K562 (cell line): Measurements from ENCODE around the gene PRKCE. TPM values are rescaled to one million over a fixed set of nuclear protein-coding genes. Genes with fewer than 3 reads are reported as not detected.
A peak's percentile ranks its signal among the peaks of the same experiment; 100 is the strongest.

ENCODE experiments used
- ATAC-seq: fragments of 200-7000 bp; cut with Tn5 transposase; 3 replicates; pipeline ENCODE4 v1.9.1; 2020; ENCODE audit warnings: moderate library complexity
- BruUV-seq: library from RNA; stranded (reverse); fragments of 400-500 nt; replicated peaks from 2 replicates; lab custom pipeline; 2021; lab: Mats Ljungman, UMichigan
- CTCF ChIA-PET: fragments of 300-600 bp; formaldehyde crosslinking; extraction: SDS; loops from one replicate; lab custom pipeline; 2021; ENCODE audit warnings: low intra/inter-chr PET ratio; lab: Yijun Ruan, JAX
- POLR2A ChIA-PET: fragments of 300-600, 350-650 bp; sonication (Branson Sonifier 250); formaldehyde crosslinking; extraction: SDS; loops from one replicate; lab custom pipeline; 2021; ENCODE audit warnings: antibody characterized with exemption, inconsistent platforms; lab: Yijun Ruan, JAX
- DNase-seq, 4 experiments: peaks; one replicate each; pipeline versions ENCODE4 v3.0.0 to v3.0.0-alpha.2; 2011 to 2018; ENCODE audit warnings: low spot score in 3 of 4, mixed read lengths in 3 of 4; ENCODE audit errors: extremely low read depth in 1 of 4
- FAIRE-seq: peaks from 2 replicates; lab custom pipeline; 2011; peaks lifted over from hg19 to GRCh38; lab: Jason Lieb, UNC
- H2AFZ ChIP-seq: 2 replicates; pipeline ENCODE4 v1.6.0; 2011; ENCODE audit warnings: low read depth, low read length, control low read depth, inconsistent platforms
- H3K27ac ChIP-seq: fragments of 200-600 bp; 3 replicates; pipeline ENCODE4 v1.8.0; 2011; ENCODE audit warnings: low read depth, mild to moderate bottlenecking, control low read depth, inconsistent platforms, low read length, moderate library complexity, mixed read lengths; ENCODE audit errors: extremely low read depth
- H3K27me3 ChIP-seq, 2 experiments: fragments of 300-600 bp in 1 of 2; 2 replicates in 1 of 2; 3 replicates in 1 of 2; pipeline versions ENCODE4 v1.6.0 to v1.8.0; 2011; ENCODE audit warnings: inconsistent platforms in 2 of 2, low read length in 2 of 2, mild to moderate bottlenecking in 1 of 2, mixed read lengths in 1 of 2, moderate library complexity in 1 of 2; ENCODE audit not compliant: control insufficient read depth in 2 of 2, insufficient read depth in 2 of 2
- H3K36me3 ChIP-seq: fragments of 300-600 bp; 3 replicates; pipeline ENCODE4 v1.8.0; 2011; ENCODE audit warnings: mild to moderate bottlenecking, low read length, inconsistent platforms; ENCODE audit not compliant: control insufficient read depth, insufficient read depth
- H3K4me1 ChIP-seq, 2 experiments: fragments of 200-600 bp in 1 of 2; replicated peaks in 1 of 2; 2 replicates in 1 of 2; 3 replicates in 1 of 2; pipeline versions ENCODE4 v1.5.1 to v1.8.0; 2011; ENCODE audit warnings: inconsistent platforms in 2 of 2, low read length in 2 of 2, mild to moderate bottlenecking in 1 of 2, mixed read lengths in 1 of 2, moderate library complexity in 1 of 2; ENCODE audit not compliant: control insufficient read depth in 2 of 2, insufficient read depth in 2 of 2
- H3K4me2 ChIP-seq: 2 replicates; pipeline ENCODE4 v1.6.1; 2011; ENCODE audit warnings: low read length, control low read depth, inconsistent platforms, mixed read lengths; ENCODE audit not compliant: insufficient read depth
- H3K4me3 ChIP-seq: fragments of 200-600 bp; sonication (generic), shearing (Covaris generic); 2 replicates; pipeline ENCODE4 v1.5.1; 2016; ENCODE audit warnings: control low read depth, inconsistent platforms
- H3K79me2 ChIP-seq: fragments of 200-600 bp; 3 replicates; pipeline ENCODE4 v1.8.0; 2011; ENCODE audit warnings: low read length, inconsistent platforms; ENCODE audit not compliant: control insufficient read depth, insufficient read depth
- H3K9ac ChIP-seq, 2 experiments: 2 replicates each; pipeline versions ENCODE4 v1.6.0 to v1.6.1; 2011; ENCODE audit warnings: low read depth in 2 of 2, low read length in 2 of 2, control low read depth in 1 of 2, inconsistent platforms in 1 of 2, mild to moderate bottlenecking in 1 of 2, mixed read lengths in 1 of 2; ENCODE audit not compliant: insufficient read depth in 1 of 2
- H3K9me1 ChIP-seq: one replicate; pipeline ENCODE4 v1.6.0; 2011; ENCODE audit warnings: inconsistent platforms, mild to moderate bottlenecking, low read length, moderate library complexity; ENCODE audit not compliant: control insufficient read depth, insufficient read depth
- H3K9me3 ChIP-seq: replicated peaks from 2 replicates; pipeline ENCODE4 v1.5.1; 2011; ENCODE audit warnings: low read depth, low read length, inconsistent platforms; ENCODE audit not compliant: control insufficient read depth, insufficient read depth
- H4K20me1 ChIP-seq: replicated peaks from 2 replicates; pipeline ENCODE4 v1.6.1; 2011; ENCODE audit warnings: low read length, inconsistent platforms, mixed read lengths; ENCODE audit not compliant: control insufficient read depth, insufficient read depth
- CBX1 ChIP-seq: sonication (generic); IDR thresholded peaks from 2 replicates; pipeline ENCODE4 v1.6.1; 2016; ENCODE audit warnings: antibody characterized with exemption, low read depth, mild to moderate bottlenecking
- CEBPG ChIP-seq, 3 experiments: fragments of 200-800 bp in 1 of 3; sonication (Bioruptor generic) in 1 of 3; sonication (generic) in 1 of 3; formaldehyde crosslinking in 1 of 3; IDR thresholded peaks in 2 of 3; conservative IDR thresholded peaks in 1 of 3; 2 replicates each; pipeline versions ENCODE4 v1.6.1 to v1.8.0; 2016 to 2022; ENCODE audit warnings: missing compliant biosample characterization in 2 of 3, missing genetic modification characterization in 2 of 3, mild to moderate bottlenecking in 1 of 3, missing genetic modification reagents in 1 of 3
- FOXP1 ChIP-seq: sonication (generic); formaldehyde crosslinking; IDR thresholded peaks from 2 replicates; pipeline ENCODE4 v1.8.0; 2022; ENCODE audit warnings: mild to moderate bottlenecking, missing genetic modification reagents
- IRF2 ChIP-seq: sonication (generic); formaldehyde crosslinking; IDR thresholded peaks from 2 replicates; pipeline ENCODE4 v1.8.1; 2022; ENCODE audit warnings: mild to moderate bottlenecking, missing genetic modification reagents
- MCM5 ChIP-seq: fragments of 450-650 bp; IDR thresholded peaks from 2 replicates; pipeline ENCODE4 v1.6.1; 2016; ENCODE audit warnings: low read depth
- MEF2D ChIP-seq: conservative IDR thresholded peaks from 2 replicates; pipeline ENCODE4 v1.6.1; 2016; ENCODE audit warnings: low read depth, missing genetic modification characterization, missing compliant biosample characterization
- MYNN ChIP-seq, 2 experiments: sonication (generic); formaldehyde crosslinking in 1 of 2; IDR thresholded peaks; 2 replicates each; pipeline versions ENCODE4 v1.5.0 to v1.6.1; 2016 to 2020; ENCODE audit warnings: antibody characterized with exemption in 1 of 2, missing genetic modification reagents in 1 of 2
- SMARCB1 ChIP-seq: IDR thresholded peaks from 2 replicates; pipeline ENCODE4 v1.6.1; 2011; ENCODE audit warnings: improper control_type of control experiment, low read depth; ENCODE audit not compliant: insufficient read length
- STAT5A ChIP-seq: IDR thresholded peaks from 2 replicates; pipeline ENCODE4 v1.6.1; 2012; ENCODE audit warnings: low read length, inconsistent platforms, borderline replicate concordance
- TAL1 ChIP-seq: fragments of 450-650 bp; IDR thresholded peaks from 2 replicates; pipeline ENCODE4 v1.6.1; 2016; ENCODE audit warnings: mild to moderate bottlenecking
- ZC3H11A ChIP-seq: IDR thresholded peaks from 2 replicates; pipeline ENCODE4 v1.6.1; 2012; ENCODE audit warnings: low read depth, low read length, improper control_type of control experiment
- ZNF121 ChIP-seq: sonication (generic); formaldehyde crosslinking; conservative IDR thresholded peaks from 2 replicates; pipeline ENCODE4 v1.8.0; 2022; ENCODE audit warnings: missing genetic modification reagents
- ZNF311 ChIP-seq: fragments of 250-450 bp; sonication (Bioruptor Pico); IDR thresholded peaks from 2 replicates; pipeline ENCODE4 v1.4.0; 2020; ENCODE audit warnings: mild to moderate bottlenecking, moderate library complexity
- ZNF668 ChIP-seq: fragments of 250-450 bp; sonication (Bioruptor Pico); IDR thresholded peaks from 2 replicates; pipeline ENCODE4 v1.8.0; 2022; ENCODE audit warnings: mild to moderate bottlenecking, inconsistent platforms
- WGBS: fragments of 100-300 bp; shearing (Covaris generic); methylation state at CpG from one replicate; pipeline ENCODE4 v1.1.6; 2016; ENCODE audit warnings: low coverage, mixed read lengths; ENCODE audit not compliant: insufficient coverage; ENCODE audit errors: missing lambda C conversion rate; 5-methylcytosine and 5-hydroxymethylcytosine counted together
- in situ Hi-C: fragments of 300-500 bp; cut with MboI; formaldehyde crosslinking; loops from 4 replicates; pipeline ENCODE4 v1.15.0; 2018; ENCODE audit warnings: inconsistent platforms, mixed read lengths
- intact Hi-C: fragments of 100-400 bp; cut with micrococcal nuclease; formaldehyde crosslinking; loops from 2 replicates; pipeline ENCODE4 v1.14.2; 2022
- polyA plus RNA-seq, 8 experiments: library from polyadenylated mRNA; depleted of rRNA in 4 of 8; stranded (reverse) in 5 of 8; unstranded in 3 of 8; fragments of >200 nt; fragmentation: Nextera tagmentation in 2 of 8; fragmentation: Illumina TruSeq in 1 of 8; extraction: Ambion mirVana in 2 of 8; extraction: Trizol in 1 of 8; gene quantifications; 2 replicates each; pipeline versions ENCODE4 v1.2.1 to v1.2.3, GENCODE V29; 2011 to 2014; ENCODE audit warnings: inconsistent platforms in 1 of 8, missing spikeins in 1 of 8
- total RNA-seq, 7 experiments: library from RNA; depleted of rRNA in 6 of 7; stranded (reverse); fragments of >200 nt in 6 of 7; fragmentation: Illumina TruSeq in 2 of 7; extraction: Trizol in 2 of 7; gene quantifications; 2 replicates each; pipeline versions ENCODE4 v1.2.1 to v1.2.3, GENCODE V29; 2011 to 2021; ENCODE audit warnings: low replicate concordance in 1 of 7
- TF ChIP-seq, protein P1 (sequence below), 2 experiments: fragments of 450-650 bp in 1 of 2; sonication (generic) in 1 of 2; formaldehyde crosslinking in 1 of 2; IDR thresholded peaks in 1 of 2; conservative IDR thresholded peaks in 1 of 2; 2 replicates each; pipeline versions ENCODE4 v1.6.1 to v1.8.1; 2016 to 2023; ENCODE audit warnings: mild to moderate bottlenecking in 2 of 2, moderate library complexity in 2 of 2, inconsistent platforms in 1 of 2, missing genetic modification reagents in 1 of 2

Gene PRKCE
- total and polyA plus RNA-seq, 9 of the 15 experiments (the other 6 are each of a cell fraction or from before 2014, with no cell fraction given) = 0.06 to 1.0 (median 0.22) TPM; not detected in 1

- TF ChIP-seq MCM5 (no peak), ZNF311 (CRISPR knock-in tag) (no peak), TAL1 (no peak), ZNF121 (no peak), STAT5A (no peak), SMARCB1 (no peak), FOXP1 (CRISPR knock-in tag) (no peak), ZNF668 (no peak)
- TF ChIP-seq, all 486 proteins: peak for 0
Measured at GRCh38 chr2:45941531-45942236, 290.2 kb downstream of the PRKCE start (continued).

- 4% methylated on average over 9 of the region's 9 CpGs for WGBS
- Histone ChIP-seq H3K79me2 (no peaks in the 10 kb centered on the region), H3K9me3 (no peaks in the 10 kb centered on the region), H3K27ac (no peak overlapping the region), H3K27me3 (peaks cover 7 to 24% of the 10 kb centered on the region in 2 experiments; a peak in 3 of 5 replicates), H3K4me3 (no peak overlapping the region), H3K36me3 (no peaks in the 10 kb centered on the region), H2AFZ (no peak overlapping the region), H3K9me1 (no peaks in the 10 kb centered on the region), H4K20me1 (no peaks in the 10 kb centered on the region), H3K4me2 (no peak overlapping the region), H3K9ac (no peak overlapping the region), H3K4me1 (peaks cover 0 to 4% of the 10 kb centered on the region in 2 experiments; a peak in 1 of 5 replicates)
- in situ Hi-C loops = no loop called here
- BruUV-seq = no TSS peak
- POLR2A ChIA-PET = interaction anchor here (1.3 kb wide), 1 partner anchor 23 kb away, joined by 3 read pairs; no protein-coding TSS in a partner anchor
- TF ChIP-seq ZC3H11A (no peak), CEBPG (CRISPR knock-in tag; IDR thresholded peaks at IDR 0.05) (no peak), CEBPG (tag; conservative IDR thresholded peaks at IDR 0.05 in 1 of 2, IDR thresholded peaks at IDR 0.05 in 1 of 2) (0 out of 4 replicates have a peak, but pooled peaks of 1 of the 2 experiments have one; percentile 36), CBX1 (no peak), IRF2 (CRISPR knock-in tag) (no peak), MEF2D (tag) (no peak), MYNN (IDR thresholded peaks at IDR 0.05) (no peak), MYNN (CRISPR knock-in tag; IDR thresholded peaks at IDR 0.05) (no peak)
- TF ChIP-seq, protein P1, sequence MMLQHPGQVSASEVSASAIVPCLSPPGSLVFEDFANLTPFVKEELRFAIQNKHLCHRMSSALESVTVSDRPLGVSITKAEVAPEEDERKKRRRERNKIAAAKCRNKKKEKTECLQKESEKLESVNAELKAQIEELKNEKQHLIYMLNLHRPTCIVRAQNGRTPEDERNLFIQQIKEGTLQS (IDR thresholded peaks at IDR 0.05) = peak; percentile 21; the same call in 1 of the 2 replicates
- TF ChIP-seq, protein P1 (CRISPR knock-in tag; conservative IDR thresholded peaks at IDR 0.05) = no peak
- FAIRE-seq (no peak), ATAC-seq (no peak), DNase-seq (no peak)
- CTCF ChIA-PET = no interaction called here
- intact Hi-C loops = no loop called here
Measured at GRCh38 chr2:45942237-45942738, 290.8 kb downstream of the PRKCE start.
